Prostate gland (tissue), 2 donors: ENCODE measurements around the gene ACD.

Experiments
- CTCF ChIP-seq, 4 experiments: fragments of 200-600 bp in 2 of 4; fragments of 450-650 bp in 2 of 4; sonication (generic) in 2 of 4; IDR thresholded peaks; 1 replicate in 3 of 4; 2 replicates in 1 of 4; pipeline ENCODE4 v1.5.1; 2016 to 2019; ENCODE audit warnings: antibody characterized with exemption in 4 of 4, mild to moderate bottlenecking in 2 of 4, moderate library complexity in 2 of 4
- POLR2AphosphoS5 ChIP-seq: sonication (generic); formaldehyde crosslinking; IDR thresholded peaks from one replicate; pipeline ENCODE4 v1.6.1; 2017; ENCODE audit warnings: antibody characterized with exemption

DNA sequence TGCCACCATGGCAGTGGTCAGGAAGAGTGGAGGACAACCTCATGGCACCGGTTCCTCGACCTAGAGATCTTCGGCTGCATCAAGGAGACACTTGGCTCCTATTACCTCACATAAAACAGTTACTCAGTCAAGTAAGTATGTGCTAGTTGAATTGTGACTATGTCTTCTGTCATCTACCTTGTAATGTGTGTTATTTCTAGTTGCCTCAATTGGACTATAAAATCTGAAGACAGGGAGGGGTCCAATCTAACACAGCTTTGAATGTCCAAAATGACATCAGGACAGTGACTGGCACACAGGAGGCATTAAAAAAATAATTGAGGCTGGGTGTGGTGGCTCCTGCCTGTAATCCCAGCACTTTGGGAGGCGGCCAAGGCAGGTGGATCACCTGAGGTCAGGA, 23.7 kb upstream of the ACD start:
- TF ChIP-seq CTCF (IDR thresholded peaks at IDR 0.05), result no peak
- no peak for TF ChIP-seq POLR2AphosphoS5
